OCI-LY3 (cell line): ENCODE data around the gene FLYWCH1.
A peak's percentile ranks its signal among the peaks of the same experiment; 100 is the strongest.
"Not testable (repeated sequence)": the region's sequence is repeated elsewhere in the genome, so short reads cannot be mapped to it uniquely, and the experiment has no call there.

Source experiments
- H2AFZ ChIP-seq: fragments of 200-600, 300-600 bp; shearing (Covaris generic); 2 replicates; pipeline ENCODE4 v1.6.0; 2014; ENCODE audit warnings: antibody characterized with exemption, low read depth, low read length
- H3K27ac ChIP-seq: fragments of 200-600, 300-600 bp; sonication (generic); 2 replicates; pipeline ENCODE4 v1.5.1; 2014; ENCODE audit warnings: mild to moderate bottlenecking, low read length, moderate library complexity, mixed read lengths
- H3K27me3 ChIP-seq: fragments of 200-600, 300-600 bp; sonication (generic); 2 replicates; pipeline ENCODE4 v1.6.1; 2014; ENCODE audit warnings: low read depth, low read length, mixed read lengths
- H3K36me3 ChIP-seq: fragments of 200-600, 300-600 bp; sonication (generic); replicated peaks from 2 replicates; pipeline ENCODE3; 2014; ENCODE audit warnings: low read depth, low read length, mixed read lengths
- H3K4me1 ChIP-seq: fragments of 300-600, 200-600 bp; sonication (generic); 2 replicates; pipeline ENCODE4 v1.6.1; 2014; ENCODE audit warnings: low read length, mixed read lengths
- H3K4me2 ChIP-seq: fragments of 200-600, 300-600 bp; sonication (generic); 2 replicates; pipeline ENCODE4 v1.6.1; 2014; ENCODE audit warnings: low read length, mixed read lengths
- H3K4me3 ChIP-seq: fragments of 300-600, 200-600 bp; sonication (generic); 2 replicates; pipeline ENCODE4 v1.5.1; 2014; ENCODE audit warnings: antibody characterized with exemption, mild to moderate bottlenecking, low read length, moderate library complexity
- H3K79me2 ChIP-seq: fragments of 300-600, 200-600 bp; shearing (Covaris generic); 2 replicates; pipeline ENCODE4 v1.6.1; 2014; ENCODE audit warnings: mild to moderate bottlenecking, low read length, mixed read lengths
- H3K9ac ChIP-seq: fragments of 300-600, 200-600 bp; shearing (Covaris generic); 2 replicates; pipeline ENCODE4 v1.6.0; 2014; ENCODE audit warnings: mild to moderate bottlenecking, low read length, moderate library complexity
- H3K9me3 ChIP-seq: fragments of 200-600, 300-600 bp; shearing (Covaris generic); 2 replicates; pipeline ENCODE4 v1.6.1; 2014; ENCODE audit warnings: low read length, mixed read lengths; ENCODE audit not compliant: insufficient read depth
- H4K20me1 ChIP-seq: fragments of 200-600, 300-600 bp; sonication (generic); 2 replicates; pipeline ENCODE4 v1.6.1; 2016; ENCODE audit warnings: low read length, mixed read lengths; ENCODE audit not compliant: insufficient read depth
- CTCF ChIP-seq: fragments of 200-600, 300-600 bp; sonication (generic); IDR thresholded peaks from 2 replicates; pipeline ENCODE4 v1.5.1; 2014; ENCODE audit warnings: antibody characterized with exemption, low read length, low read depth
- EZH2phosphoT487 ChIP-seq: fragments of 200-600 bp; shearing (Covaris generic); IDR thresholded peaks from 2 replicates; pipeline ENCODE4 v1.6.1; 2018; ENCODE audit warnings: antibody characterized with exemption, mixed run types, low read depth

Gene FLYWCH1

GRCh38 chr16:2924901-2925755, 13.4 kb downstream of the FLYWCH1 start:
- Histone ChIP-seq H2AFZ (no peak overlapping the region), H3K27ac (no peak overlapping the region), H4K20me1 (no peaks in the 10 kb centered on the region), H3K79me2 (no peaks in the 10 kb centered on the region), H3K9ac (no peak overlapping the region), H3K9me3 (no peaks in the 10 kb centered on the region), H3K27me3 (no peaks in the 10 kb centered on the region), H3K4me1 (peaks cover 10% of the 10 kb centered on the region), H3K4me2 (no peak overlapping the region), H3K4me3 (no peak overlapping the region), H3K36me3 (no peaks in the 10 kb centered on the region)
- TF ChIP-seq EZH2phosphoT487 (no peak), CTCF (no peak)

GRCh38 chr16:2925951-2926649, 14.4 kb downstream of the FLYWCH1 start:
- Histone ChIP-seq H3K4me1 (peaks cover 10% of the 10 kb centered on the region), H3K36me3 (no peaks in the 10 kb centered on the region), H2AFZ (no peak overlapping the region), H3K79me2 (no peaks in the 10 kb centered on the region), H3K27me3 (no peaks in the 10 kb centered on the region), H3K9ac (no peak overlapping the region), H3K4me2 (peak overlapping the region; percentile 87; the same call in 1 of the 2 replicates), H3K27ac (no peak overlapping the region), H3K4me3 (no peak overlapping the region), H3K9me3 (no peaks in the 10 kb centered on the region), H4K20me1 (no peaks in the 10 kb centered on the region)
- TF ChIP-seq CTCF (no peak), EZH2phosphoT487 (no peak)

- Histone ChIP-seq H3K79me2 (no peaks in the 10 kb centered on the region), H3K4me3 (peak overlapping the region; percentile 63), H3K4me1 (peaks cover 10% of the 10 kb centered on the region), H3K36me3 (no peaks in the 10 kb centered on the region), H2AFZ (peak overlapping the region; percentile 18; the same call in 1 of the 2 replicates), H3K9ac (peak overlapping the region; percentile 11), H4K20me1 (no peaks in the 10 kb centered on the region), H3K27ac (no peak overlapping the region), H3K27me3 (no peaks in the 10 kb centered on the region), H3K9me3 (no peaks in the 10 kb centered on the region), H3K4me2 (peak overlapping the region; percentile 87)
- TF ChIP-seq CTCF: no peak
Observed at GRCh38 chr16:2926650-2926999, 14.9 kb downstream of the FLYWCH1 start.

GRCh38 chr16:2927010-2927646, 15.4 kb downstream of the FLYWCH1 start:
- no peaks in the 10 kb centered on the region for H3K36me3 ChIP-seq
- no peak for TF ChIP-seq EZH2phosphoT487
- peak; percentile 91 for TF ChIP-seq CTCF

GRCh38 chr16:2928151-2928550, 16.4 kb downstream of the FLYWCH1 start:
- H3K4me1 ChIP-seq, H3K27ac ChIP-seq, H2AFZ ChIP-seq, H3K9ac ChIP-seq, H3K79me2 ChIP-seq, H3K4me2 ChIP-seq, H3K27me3 ChIP-seq, H4K20me1 ChIP-seq, H3K4me3 ChIP-seq, H3K9me3 ChIP-seq, H3K36me3 ChIP-seq: not testable (repeated sequence)

More at GRCh38 chr16:2927010-2927646, 15.4 kb downstream of the FLYWCH1 start:
- H3K27me3 ChIP-seq: no peaks in the 10 kb centered on the region
- no peaks in the 10 kb centered on the region for H3K79me2 ChIP-seq
- no peaks in the 10 kb centered on the region for H4K20me1 ChIP-seq
- peaks cover 10% of the 10 kb centered on the region for H3K4me1 ChIP-seq
- H3K4me3 ChIP-seq: peak overlapping the region; percentile 63
- H2AFZ ChIP-seq: peak overlapping the region; percentile 18; the same call in 1 of the 2 replicates
- no peaks in the 10 kb centered on the region for H3K9me3 ChIP-seq
- no peak overlapping the region for H3K27ac ChIP-seq
- peak overlapping the region; percentile 87 for H3K4me2 ChIP-seq
- peak overlapping the region; percentile 11 for H3K9ac ChIP-seq
